Astrocyte (in vitro differentiated cells and primary cell): ENCODE measurements around the gene POLR2F. TPM values are rescaled to one million over a fixed set of nuclear protein-coding genes. Genes with fewer than 3 reads are reported as not detected.

Source experiments
- DNase-seq: peaks from one replicate; pipeline ENCODE4 v3.0.0-alpha.2; 2010; ENCODE audit warnings: low read depth
- FAIRE-seq: peaks from 2 replicates; lab custom pipeline; 2011; peaks lifted over from hg19 to GRCh38; lab: Jason Lieb, UNC
- H2AFZ ChIP-seq: 2 replicates; pipeline ENCODE4 v1.6.0; 2012; ENCODE audit warnings: low read depth, low read length, inconsistent platforms
- H3K27ac ChIP-seq: 2 replicates; pipeline ENCODE4 v1.5.1; 2011; ENCODE audit warnings: low read depth, low read length, inconsistent platforms
- H3K27me3 ChIP-seq: 2 replicates; pipeline ENCODE4 v1.6.0; 2011; ENCODE audit warnings: low read length, inconsistent platforms; ENCODE audit not compliant: insufficient read depth
- H3K36me3 ChIP-seq: 2 replicates; pipeline ENCODE4 v1.5.1; 2011; ENCODE audit warnings: low read length, inconsistent platforms; ENCODE audit not compliant: insufficient read depth
- H3K4me1 ChIP-seq: 2 replicates; pipeline ENCODE4 v1.5.1; 2011; ENCODE audit warnings: low read length, inconsistent platforms; ENCODE audit not compliant: insufficient read depth
- H3K4me2 ChIP-seq: 2 replicates; pipeline ENCODE4 v1.6.0; 2012; ENCODE audit warnings: low read length, inconsistent platforms
- H3K4me3 ChIP-seq: 2 replicates; pipeline ENCODE4 v1.5.1; 2011; ENCODE audit warnings: low read depth, mild to moderate bottlenecking, low read length, inconsistent platforms; ENCODE audit not compliant: insufficient read depth
- H3K79me2 ChIP-seq: 2 replicates; pipeline ENCODE4 v1.6.0; 2012; ENCODE audit warnings: mild to moderate bottlenecking, low read length, inconsistent platforms; ENCODE audit not compliant: insufficient read depth
- H3K9ac ChIP-seq: 2 replicates; pipeline ENCODE4 v1.6.0; 2012; ENCODE audit warnings: mild to moderate bottlenecking, low read length, inconsistent platforms
- H3K9me3 ChIP-seq: 2 replicates; pipeline ENCODE4 v1.5.1; 2012; ENCODE audit warnings: low read depth, mild to moderate bottlenecking, low read length, inconsistent platforms; ENCODE audit not compliant: insufficient read depth
- H4K20me1 ChIP-seq: 2 replicates; pipeline ENCODE4 v1.6.0; 2012; ENCODE audit warnings: low read length, inconsistent platforms; ENCODE audit not compliant: insufficient read depth
- H3K27ac Mint-ChIP-seq: one replicate; pipeline ENCODE4 v1.8.0; 2021; ENCODE audit warnings: mild to moderate bottlenecking, mixed read lengths; ENCODE audit not compliant: unreplicated experiment
- H3K27me3 Mint-ChIP-seq: one replicate; pipeline ENCODE4 v1.8.0; 2021; ENCODE audit warnings: low read depth, mixed read lengths; ENCODE audit not compliant: unreplicated experiment
- H3K36me3 Mint-ChIP-seq: one replicate; pipeline ENCODE4 v1.8.0; 2021; ENCODE audit warnings: low read depth, mixed read lengths; ENCODE audit not compliant: unreplicated experiment
- H3K4me1 Mint-ChIP-seq: one replicate; pipeline ENCODE4 v1.8.0; 2021; ENCODE audit warnings: low read depth, mixed read lengths; ENCODE audit not compliant: unreplicated experiment
- H3K4me3 Mint-ChIP-seq: one replicate; pipeline ENCODE4 v1.8.0; 2021; ENCODE audit warnings: mild to moderate bottlenecking, moderate library complexity, mixed read lengths; ENCODE audit not compliant: unreplicated experiment
- H3K9me3 Mint-ChIP-seq: one replicate; pipeline ENCODE4 v1.8.0; 2021; ENCODE audit warnings: mild to moderate bottlenecking, mixed read lengths; ENCODE audit not compliant: unreplicated experiment
- CTCF ChIP-seq: IDR thresholded peaks from 2 replicates; pipeline ENCODE4 v1.5.1; 2011; ENCODE audit warnings: low read depth, mild to moderate bottlenecking, inconsistent platforms, low read length, moderate library complexity; ENCODE audit not compliant: insufficient read depth
- EZH2 ChIP-seq: IDR thresholded peaks from 2 replicates; pipeline ENCODE4 v1.6.1; 2012; ENCODE audit warnings: mild to moderate bottlenecking, low read length, inconsistent platforms; ENCODE audit not compliant: insufficient read depth
- total RNA-seq: library from RNA; stranded (reverse); gene quantifications from 2 replicates; pipeline ENCODE4 v1.2.1, GENCODE V29; 2021

POLR2F gene
- total RNA-seq, 1 donor from 2014 or later: 149 TPM

GRCh38 chr22:37923927-37924326 lies 29.6 kb upstream of the POLR2F start:
- DNase-seq (no peak), FAIRE-seq (no peak)
- peaks cover 34% of the 10 kb centered on the region for H4K20me1 ChIP-seq
- H3K4me3 ChIP-seq: no peak overlapping the region
- no peak overlapping the region for H3K27ac Mint-ChIP-seq
- peaks cover 8% of the 10 kb centered on the region for H3K4me1 Mint-ChIP-seq
- peaks cover 20% of the 10 kb centered on the region for H3K36me3 ChIP-seq
- no peak overlapping the region for H3K27ac ChIP-seq
- H3K27me3 ChIP-seq: no peaks in the 10 kb centered on the region
- no peaks in the 10 kb centered on the region for H3K79me2 ChIP-seq
- H2AFZ ChIP-seq: no peak overlapping the region
- H3K9me3 ChIP-seq: no peaks in the 10 kb centered on the region
- H3K27me3 Mint-ChIP-seq: no peaks in the 10 kb centered on the region
- no peak for TF ChIP-seq CTCF
- TF ChIP-seq EZH2: no peak
- peaks cover 10% of the 10 kb centered on the region for H3K36me3 Mint-ChIP-seq
- no peak overlapping the region for H3K9ac ChIP-seq
- H3K4me1 ChIP-seq: no peaks in the 10 kb centered on the region
- H3K9me3 Mint-ChIP-seq: no peaks in the 10 kb centered on the region
- H3K4me2 ChIP-seq: no peak overlapping the region
- no peak overlapping the region for H3K4me3 Mint-ChIP-seq

GRCh38 chr22:37924386-37925065 lies 29.0 kb upstream of the POLR2F start:
- Histone ChIP-seq H3K79me2 (peaks cover under 1% of the 10 kb centered on the region), H3K36me3 (peaks cover 16% of the 10 kb centered on the region), H3K9me3 (no peaks in the 10 kb centered on the region), H3K4me1 (no peaks in the 10 kb centered on the region), H3K27me3 (no peaks in the 10 kb centered on the region), H3K27ac (no peak overlapping the region), H3K9ac (no peak overlapping the region), H4K20me1 (peaks cover 40% of the 10 kb centered on the region), H2AFZ (no peak overlapping the region), H3K4me3 (no peak overlapping the region), H3K4me2 (no peak overlapping the region)
- Mint-ChIP-seq H3K27ac (no peak overlapping the region), H3K36me3 (peaks cover 10% of the 10 kb centered on the region), H3K27me3 (no peaks in the 10 kb centered on the region), H3K4me3 (no peak overlapping the region), H3K9me3 (no peaks in the 10 kb centered on the region), H3K4me1 (peaks cover 8% of the 10 kb centered on the region)
- FAIRE-seq (no peak), DNase-seq (no peak)
- TF ChIP-seq EZH2 (no peak), CTCF (no peak)

GRCh38 chr22:37925330-37925729 lies 28.2 kb upstream of the POLR2F start:
- Histone ChIP-seq H3K27me3 (no peaks in the 10 kb centered on the region), H3K9ac (no peak overlapping the region), H3K9me3 (no peaks in the 10 kb centered on the region), H3K36me3 (peaks cover 11% of the 10 kb centered on the region), H3K27ac (no peak overlapping the region), H3K79me2 (peaks cover 9% of the 10 kb centered on the region), H4K20me1 (peaks cover 48% of the 10 kb centered on the region), H3K4me2 (no peak overlapping the region), H3K4me3 (no peak overlapping the region), H2AFZ (no peak overlapping the region), H3K4me1 (peaks cover under 1% of the 10 kb centered on the region)
- no peak for TF ChIP-seq CTCF
- TF ChIP-seq EZH2: no peak
- H3K27ac Mint-ChIP-seq: peak overlapping the region; percentile 34
- H3K27me3 Mint-ChIP-seq: no peaks in the 10 kb centered on the region
- no peaks in the 10 kb centered on the region for H3K9me3 Mint-ChIP-seq
- peaks cover 6% of the 10 kb centered on the region for H3K36me3 Mint-ChIP-seq
- FAIRE-seq: no peak
- no peak overlapping the region for H3K4me3 Mint-ChIP-seq
- peaks cover 5% of the 10 kb centered on the region for H3K4me1 Mint-ChIP-seq
- DNase-seq: no peak
